Measurements from ENCODE around the gene CELSR1. TPM values are rescaled to one million over a fixed set of nuclear protein-coding genes. Genes with fewer than 3 reads are reported as not detected.
"Not testable (repeated sequence)": the region's sequence is repeated elsewhere in the genome, so short reads cannot be mapped to it uniquely, and the experiment has no call there.

Gene CELSR1
- total RNA-seq, 3 donors from 2014 or later, result 0.96 to 36.7 (median 21.2) TPM

GRCh38 chr22:46320166-46320710, 217.2 kb downstream of the CELSR1 start:
- intact Hi-C loops (cut with DNase I; ENCODE audit: low total_unique reads), result no loop called here
- DNase-seq (ENCODE audit: low spot score in 2 of 2), result no peak
- TF ChIP-seq POLR2A (IDR thresholded peaks at IDR 0.05) (no peak), POLR2AphosphoS5 (IDR thresholded peaks at IDR 0.05) (no peak)
- TF ChIP-seq, protein P1, sequence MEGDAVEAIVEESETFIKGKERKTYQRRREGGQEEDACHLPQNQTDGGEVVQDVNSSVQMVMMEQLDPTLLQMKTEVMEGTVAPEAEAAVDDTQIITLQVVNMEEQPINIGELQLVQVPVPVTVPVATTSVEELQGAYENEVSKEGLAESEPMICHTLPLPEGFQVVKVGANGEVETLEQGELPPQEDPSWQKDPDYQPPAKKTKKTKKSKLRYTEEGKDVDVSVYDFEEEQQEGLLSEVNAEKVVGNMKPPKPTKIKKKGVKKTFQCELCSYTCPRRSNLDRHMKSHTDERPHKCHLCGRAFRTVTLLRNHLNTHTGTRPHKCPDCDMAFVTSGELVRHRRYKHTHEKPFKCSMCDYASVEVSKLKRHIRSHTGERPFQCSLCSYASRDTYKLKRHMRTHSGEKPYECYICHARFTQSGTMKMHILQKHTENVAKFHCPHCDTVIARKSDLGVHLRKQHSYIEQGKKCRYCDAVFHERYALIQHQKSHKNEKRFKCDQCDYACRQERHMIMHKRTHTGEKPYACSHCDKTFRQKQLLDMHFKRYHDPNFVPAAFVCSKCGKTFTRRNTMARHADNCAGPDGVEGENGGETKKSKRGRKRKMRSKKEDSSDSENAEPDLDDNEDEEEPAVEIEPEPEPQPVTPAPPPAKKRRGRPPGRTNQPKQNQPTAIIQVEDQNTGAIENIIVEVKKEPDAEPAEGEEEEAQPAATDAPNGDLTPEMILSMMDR (IDR thresholded peaks at IDR 0.05), result no peak

GRCh38 chr22:46319319-46319718, 218.1 kb downstream of the CELSR1 start:
- no peak overlapping the region for H3K4me3 ChIP-seq
- intact Hi-C loops (cut with DNase I; ENCODE audit: low total_unique reads), result no loop called here
- no peak for DNase-seq (ENCODE audit: low spot score in 2 of 2)
- no peaks in the 10 kb centered on the region for H3K4me1 ChIP-seq
- H3K27me3 ChIP-seq, result no peaks in the 10 kb centered on the region
- H3K27ac ChIP-seq, result no peak overlapping the region
- no peaks in the 10 kb centered on the region for H3K9me3 ChIP-seq
- TF ChIP-seq POLR2AphosphoS5 (IDR thresholded peaks at IDR 0.05), result no peak
- TF ChIP-seq, protein P1 (IDR thresholded peaks at IDR 0.05), result no peak
- no peak for TF ChIP-seq POLR2A (IDR thresholded peaks at IDR 0.05)
- no peaks in the 10 kb centered on the region for H3K36me3 ChIP-seq

More at GRCh38 chr22:46320166-46320710, 217.2 kb downstream of the CELSR1 start:
- no peak overlapping the region for H3K4me3 ChIP-seq
- no peak overlapping the region for H3K27ac ChIP-seq
- no peaks in the 10 kb centered on the region for H3K36me3 ChIP-seq
- H3K9me3 ChIP-seq, result no peaks in the 10 kb centered on the region
- H3K27me3 ChIP-seq, result no peaks in the 10 kb centered on the region
- H3K4me1 ChIP-seq, result no peaks in the 10 kb centered on the region

DNA sequence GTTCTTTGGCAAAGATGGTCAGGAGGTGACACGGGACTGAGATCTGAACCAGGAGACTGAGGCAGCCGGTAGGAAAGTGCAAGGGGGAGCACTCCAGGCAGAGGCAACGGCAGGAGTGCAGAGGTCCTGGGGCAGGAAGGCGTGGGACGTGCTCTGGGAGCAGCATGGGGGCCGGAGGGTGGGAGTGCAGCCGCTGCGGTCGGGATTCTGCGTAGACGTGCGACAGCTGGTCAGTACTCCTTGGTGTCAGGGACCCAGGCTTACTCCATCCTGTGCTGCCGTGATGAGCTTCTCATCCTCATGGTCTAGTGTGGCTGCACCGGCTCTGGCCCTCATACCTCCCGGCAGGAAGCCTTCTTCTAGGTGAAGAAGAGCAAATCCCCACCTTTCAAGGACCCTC, 218.8 kb downstream of the CELSR1 start:
- intact Hi-C loops (cut with DNase I; ENCODE audit: low total_unique reads), result no loop called here
- DNase-seq (ENCODE audit: low spot score in 2 of 2), result no peak
- no peak for TF ChIP-seq POLR2AphosphoS5 (IDR thresholded peaks at IDR 0.05)
- TF ChIP-seq, protein P1 (IDR thresholded peaks at IDR 0.05), result no peak
- no peak for TF ChIP-seq POLR2A (IDR thresholded peaks at IDR 0.05)
- Histone ChIP-seq H3K36me3 (no peaks in the 10 kb centered on the region), H3K4me3 (no peak overlapping the region), H3K27me3 (no peaks in the 10 kb centered on the region), H3K9me3 (no peaks in the 10 kb centered on the region), H3K4me1 (no peaks in the 10 kb centered on the region), H3K27ac (no peak overlapping the region)

- Histone ChIP-seq H3K36me3 (no peaks in the 10 kb centered on the region), H3K27me3 (no peaks in the 10 kb centered on the region), H3K27ac (no peak overlapping the region), H3K4me1 (no peaks in the 10 kb centered on the region), H3K4me3 (no peak overlapping the region), H3K9me3 (no peaks in the 10 kb centered on the region)
- intact Hi-C loops (cut with DNase I; ENCODE audit: low total_unique reads), result no loop called here
- no peak for DNase-seq (ENCODE audit: low spot score in 2 of 2)
- no peak for TF ChIP-seq POLR2A (IDR thresholded peaks at IDR 0.05)
Measured at GRCh38 chr22:46317646-46318045, 219.8 kb downstream of the CELSR1 start.

- DNase-seq (ENCODE audit: low spot score in 2 of 2), result no peak
Measured at GRCh38 chr22:46315976-46316375, 221.4 kb downstream of the CELSR1 start.

GRCh38 chr22:46312848-46313247, 224.6 kb downstream of the CELSR1 start:
- DNase-seq (ENCODE audit: low spot score in 2 of 2); H3K4me3 ChIP-seq; H3K27ac ChIP-seq; H3K4me1 ChIP-seq; H3K9me3 ChIP-seq; H3K36me3 ChIP-seq; H3K27me3 ChIP-seq; intact Hi-C loops (cut with DNase I; ENCODE audit: low total_unique reads): not testable (repeated sequence)

More at GRCh38 chr22:46315976-46316375, 221.4 kb downstream of the CELSR1 start:
- H3K4me3 ChIP-seq, result no peak overlapping the region
- TF ChIP-seq POLR2A (IDR thresholded peaks at IDR 0.05) (no peak), POLR2AphosphoS5 (IDR thresholded peaks at IDR 0.05) (no peak)
- TF ChIP-seq, protein P1 (IDR thresholded peaks at IDR 0.05), result no peak
- no peak overlapping the region for H3K27ac ChIP-seq
- H3K4me1 ChIP-seq, result no peaks in the 10 kb centered on the region
- H3K36me3 ChIP-seq, result no peaks in the 10 kb centered on the region
- intact Hi-C loops (cut with DNase I; ENCODE audit: low total_unique reads), result no loop called here
- no peaks in the 10 kb centered on the region for H3K9me3 ChIP-seq
- H3K27me3 ChIP-seq, result no peaks in the 10 kb centered on the region
